WTC11 (cell line): ENCODE measurements around the gene HAO2. TPM values are rescaled to one million over a fixed set of nuclear protein-coding genes. Genes with fewer than 3 reads are reported as not detected.

Experiments
- ATAC-seq: fragments of 200-7000 bp; cut with Tn5 transposase; 2 replicates; pipeline ENCODE4 v1.10.0; 2021; ENCODE audit warnings: mild to moderate bottlenecking, moderate library complexity
- CTCF ChIA-PET: fragments of 300-600 bp; sonication (Branson Sonifier 250); formaldehyde crosslinking; loops from one replicate; lab custom pipeline; 2021; ENCODE audit warnings: antibody characterized with exemption; lab: Charles Lee
- POLR2A ChIA-PET: fragments of 350-600 bp; sonication (Branson Sonifier 250); formaldehyde crosslinking; loops from one replicate; lab custom pipeline; 2021; ENCODE audit warnings: antibody characterized with exemption; lab: Charles Lee
- DNase-seq: peaks from one replicate; pipeline ENCODE4 v3.0.0; 2021; ENCODE audit warnings: low spot score
- H3K27ac Mint-ChIP-seq: 2 replicates; pipeline ENCODE4 v1.8.0; 2021; ENCODE audit warnings: mixed read lengths
- H3K27me3 Mint-ChIP-seq: 2 replicates; pipeline ENCODE4 v1.8.0; 2021; ENCODE audit warnings: low read depth, mild to moderate bottlenecking, moderate library complexity, mixed read lengths
- H3K36me3 Mint-ChIP-seq: 2 replicates; pipeline ENCODE4 v1.8.0; 2021; ENCODE audit warnings: mixed read lengths
- H3K4me1 Mint-ChIP-seq: 2 replicates; pipeline ENCODE4 v1.8.0; 2022; ENCODE audit warnings: mixed read lengths
- H3K4me3 Mint-ChIP-seq: 2 replicates; pipeline ENCODE4 v1.8.0; 2021; ENCODE audit warnings: mild to moderate bottlenecking, moderate library complexity, mixed read lengths
- H3K9me3 Mint-ChIP-seq: 2 replicates; pipeline ENCODE4 v1.8.0; 2021; ENCODE audit warnings: mixed read lengths
- ATF2 ChIP-seq: sonication (generic); formaldehyde crosslinking; IDR thresholded peaks from 2 replicates; pipeline ENCODE4 v1.8.1; 2022; ENCODE audit warnings: low read depth, missing genetic modification reagents, borderline replicate concordance
- CDX4 ChIP-seq: fragments of 250-450 bp; sonication (Bioruptor Pico); IDR thresholded peaks from 2 replicates; pipeline ENCODE4 v1.9.0; 2021; ENCODE audit warnings: moderate library complexity, mild to moderate bottlenecking, inconsistent platforms, borderline replicate concordance
- CREM ChIP-seq: sonication (generic); formaldehyde crosslinking; IDR thresholded peaks from 2 replicates; pipeline ENCODE4 v1.8.1; 2022; ENCODE audit warnings: mild to moderate bottlenecking, missing genetic modification reagents, moderate library complexity
- E2F1 ChIP-seq: sonication (generic); formaldehyde crosslinking; IDR thresholded peaks from 2 replicates; pipeline ENCODE4 v1.8.0; 2022; ENCODE audit warnings: mild to moderate bottlenecking, missing genetic modification reagents
- ERG ChIP-seq: fragments of 250-450 bp; sonication (Bioruptor Pico); IDR thresholded peaks from 2 replicates; pipeline ENCODE4 v1.8.0; 2021; ENCODE audit warnings: mild to moderate bottlenecking
- FOXK1 ChIP-seq: sonication (generic); formaldehyde crosslinking; IDR thresholded peaks from 2 replicates; pipeline ENCODE4 v1.8.0; 2022; ENCODE audit warnings: mild to moderate bottlenecking, moderate library complexity, missing genetic modification reagents
- GABPB1 ChIP-seq: sonication (generic); formaldehyde crosslinking; IDR thresholded peaks from 2 replicates; pipeline ENCODE4 v1.8.1; 2023; ENCODE audit warnings: mild to moderate bottlenecking, missing genetic modification reagents
- GTF2I ChIP-seq: fragments of 250-450 bp; sonication (Bioruptor Pico); conservative IDR thresholded peaks from 2 replicates; pipeline ENCODE4 v1.4.0; 2021; ENCODE audit warnings: mild to moderate bottlenecking
- HMGXB4 ChIP-seq: sonication (generic); formaldehyde crosslinking; IDR thresholded peaks from 2 replicates; pipeline ENCODE4 v1.8.1; 2023; ENCODE audit warnings: mild to moderate bottlenecking, moderate library complexity, missing genetic modification reagents
- IRF1 ChIP-seq: sonication (generic); formaldehyde crosslinking; IDR thresholded peaks from 2 replicates; pipeline ENCODE4 v1.8.0; 2023; ENCODE audit warnings: missing genetic modification reagents
- IRF2 ChIP-seq: sonication (generic); formaldehyde crosslinking; IDR thresholded peaks from 2 replicates; pipeline ENCODE4 v1.8.0; 2022; ENCODE audit warnings: low read depth, missing genetic modification reagents, borderline replicate concordance
- JUN ChIP-seq: sonication (generic); formaldehyde crosslinking; IDR thresholded peaks from 2 replicates; pipeline ENCODE4 v1.8.0; 2023; ENCODE audit warnings: mild to moderate bottlenecking, missing genetic modification reagents
- MAX ChIP-seq: sonication (generic); formaldehyde crosslinking; IDR thresholded peaks from 2 replicates; pipeline ENCODE4 v1.8.0; 2022; ENCODE audit warnings: mild to moderate bottlenecking, missing genetic modification reagents
- MLX ChIP-seq: sonication (generic); formaldehyde crosslinking; IDR thresholded peaks from 2 replicates; pipeline ENCODE4 v1.8.1; 2023; ENCODE audit warnings: mild to moderate bottlenecking, missing genetic modification reagents, moderate library complexity
- PRRX2 ChIP-seq: fragments of 250-450 bp; sonication (Bioruptor Pico); IDR thresholded peaks from 2 replicates; pipeline ENCODE4 v1.8.0; 2021; ENCODE audit warnings: mild to moderate bottlenecking
- SOX15 ChIP-seq: fragments of 250-450 bp; sonication (Bioruptor Pico); IDR thresholded peaks from 2 replicates; pipeline ENCODE4 v1.9.0; 2021; ENCODE audit warnings: mild to moderate bottlenecking
- ZBTB21 ChIP-seq: sonication (generic); formaldehyde crosslinking; IDR thresholded peaks from 2 replicates; pipeline ENCODE4 v1.8.1; 2023; ENCODE audit warnings: mild to moderate bottlenecking, missing genetic modification reagents, borderline replicate concordance
- ZNF138 ChIP-seq: sonication (generic); formaldehyde crosslinking; conservative IDR thresholded peaks from 2 replicates; pipeline ENCODE4 v1.8.1; 2022; ENCODE audit warnings: mild to moderate bottlenecking, moderate library complexity, missing genetic modification reagents
- ZNF317 ChIP-seq: sonication (generic); formaldehyde crosslinking; IDR thresholded peaks from 2 replicates; pipeline ENCODE4 v1.8.1; 2023; ENCODE audit warnings: low read depth, mild to moderate bottlenecking, moderate library complexity, missing genetic modification reagents, borderline replicate concordance
- ZNF425 ChIP-seq: fragments of 250-450 bp; sonication (Bioruptor Pico); conservative IDR thresholded peaks from 2 replicates; pipeline ENCODE4 v1.9.0; 2021; ENCODE audit warnings: mild to moderate bottlenecking
- ZNF532 ChIP-seq: fragments of 250-450 bp; sonication (Bioruptor Pico); IDR thresholded peaks from 2 replicates; pipeline ENCODE4 v1.9.0; 2021; ENCODE audit warnings: mild to moderate bottlenecking, borderline replicate concordance
- total RNA-seq: library from RNA; stranded (reverse); gene quantifications from 3 replicates; pipeline ENCODE4 v1.2.3, GENCODE V29; 2021

HAO2 gene
- total RNA-seq, 1 experiment from 2014 or later, result 1.0 TPM

GRCh38 chr1:119390526-119390925 lies 21.9 kb downstream of the HAO2 start:
- Mint-ChIP-seq H3K36me3 (no peaks in the 10 kb centered on the region), H3K4me1 (peaks cover 9% of the 10 kb centered on the region), H3K4me3 (no peak overlapping the region), H3K27me3 (no peaks in the 10 kb centered on the region; the same call in none of the 2 replicates)
- no peak for ATAC-seq
- DNase-seq, result no peak
- no peak for TF ChIP-seq IRF2
- no peak for TF ChIP-seq IRF1
- TF ChIP-seq SOX15 (CRISPR knock-in tag), result no peak
- no peak for TF ChIP-seq GTF2I (CRISPR knock-in tag)
- TF ChIP-seq ZNF317, result no peak
- TF ChIP-seq ZNF532 (CRISPR knock-in tag), result no peak
- TF ChIP-seq GABPB1, result no peak
- no peak for TF ChIP-seq PRRX2 (CRISPR knock-in tag)
- TF ChIP-seq ERG (CRISPR knock-in tag), result no peak
- TF ChIP-seq MAX (CRISPR knock-in tag), result no peak
- no peak for TF ChIP-seq JUN (CRISPR knock-in tag)
- TF ChIP-seq ZNF425, result no peak
- no peak for TF ChIP-seq HMGXB4 (CRISPR knock-in tag)
- TF ChIP-seq MLX (CRISPR knock-in tag), result no peak
- TF ChIP-seq, all 79 proteins: peak for 0
- no peak overlapping the region for H3K27ac Mint-ChIP-seq
- ChIA-PET POLR2A (no interaction called here), CTCF (no interaction called here)
- H3K9me3 Mint-ChIP-seq, result no peaks in the 10 kb centered on the region

GRCh38 chr1:119391749-119392148 lies 23.2 kb downstream of the HAO2 start:
- Mint-ChIP-seq H3K27me3 (no peaks in the 10 kb centered on the region; the same call in none of the 2 replicates), H3K27ac (no peak overlapping the region), H3K4me1 (peaks cover 9% of the 10 kb centered on the region), H3K9me3 (no peaks in the 10 kb centered on the region), H3K36me3 (no peaks in the 10 kb centered on the region), H3K4me3 (no peak overlapping the region)
- CTCF ChIA-PET, result interaction anchor here (0.8 to 1.7 kb wide), 3 partner anchors 19 to 117 kb away, joined by 3 to 5 read pairs (median 4); no protein-coding TSS in a partner anchor
- POLR2A ChIA-PET, result no interaction called here
- no peak for ATAC-seq
- DNase-seq, result no peak
- TF ChIP-seq ATF2 (CRISPR knock-in tag), result no peak
- TF ChIP-seq CDX4 (CRISPR knock-in tag), result no peak
- TF ChIP-seq CREM (CRISPR knock-in tag), result no peak
- no peak for TF ChIP-seq ZBTB21 (CRISPR knock-in tag)
- no peak for TF ChIP-seq FOXK1
- TF ChIP-seq ZNF138, result no peak
- no peak for TF ChIP-seq E2F1 (CRISPR knock-in tag)
